GM12878 (cell line): ENCODE measurements around the gene GINS2. TPM values are rescaled to one million over a fixed set of nuclear protein-coding genes. Genes with fewer than 3 reads are reported as not detected.

Source experiments
- ATF7 ChIP-seq: fragments of 450-650 bp; IDR thresholded peaks from 2 replicates; pipeline ENCODE4 v1.6.1; 2016; ENCODE audit warnings: low read depth, mild to moderate bottlenecking
- CHD4 ChIP-seq: fragments of 200-600 bp; sonication (generic); IDR thresholded peaks from 2 replicates; pipeline ENCODE4 v1.6.1; 2016; ENCODE audit warnings: mild to moderate bottlenecking
- IRF4 ChIP-seq: IDR thresholded peaks from 2 replicates; pipeline ENCODE4 v1.6.1; 2011; ENCODE audit warnings: low read depth, low read length
- MYB ChIP-seq: fragments of 150-350 bp; IDR thresholded peaks from 2 replicates; pipeline ENCODE4 v1.6.1; 2014; ENCODE audit warnings: mild to moderate bottlenecking, low read depth, low read length, borderline replicate concordance
- POLR2AphosphoS2 ChIP-seq: IDR thresholded peaks from 2 replicates; pipeline ENCODE4 v1.6.1; 2011; ENCODE audit warnings: low read depth, mild to moderate bottlenecking, low read length, improper control_type of control experiment, moderate library complexity
- RAD51 ChIP-seq: fragments of 450-650 bp; IDR thresholded peaks from 2 replicates; pipeline ENCODE4 v1.6.1; 2016; ENCODE audit warnings: moderate library complexity, mild to moderate bottlenecking, inconsistent platforms
- SMAD5 ChIP-seq: IDR thresholded peaks from 2 replicates; pipeline ENCODE4 v1.6.1; 2016; ENCODE audit warnings: antibody characterized with exemption, low read depth
- YY1 ChIP-seq: IDR thresholded peaks from 2 replicates; pipeline ENCODE4 v1.6.1; 2011; ENCODE audit warnings: low read depth, mild to moderate bottlenecking, low read length
- ZNF24 ChIP-seq: fragments of 450-650 bp; IDR thresholded peaks from 2 replicates; pipeline ENCODE4 v1.6.1; 2017; ENCODE audit warnings: antibody characterized with exemption, mild to moderate bottlenecking
- polyA plus RNA-seq, 11 experiments: library from polyadenylated mRNA; depleted of rRNA in 4 of 11; unstranded in 6 of 11; stranded (reverse) in 5 of 11; fragments of >200 nt; fragmentation: Nextera tagmentation in 4 of 11; fragmentation: Illumina TruSeq in 1 of 11; extraction: Ambion mirVana in 4 of 11; extraction: Trizol in 1 of 11; gene quantifications; 1 replicate in 1 of 11; 2 replicates in 10 of 11; pipeline versions ENCODE4 v1.2.1 to v1.2.3, GENCODE V29; 2011 to 2016; ENCODE audit warnings: inconsistent platforms in 2 of 11, missing spikeins in 2 of 11, low read depth in 1 of 11
- total RNA-seq, 4 experiments: library from RNA; depleted of rRNA in 3 of 4; stranded (reverse); fragments of >200 nt in 3 of 4; fragmentation: Illumina TruSeq in 1 of 4; extraction: Trizol in 1 of 4; gene quantifications; 2 replicates each; pipeline versions ENCODE4 v1.2.1 to v1.2.3, GENCODE V29; 2013 to 2021
- TF ChIP-seq, protein P1 (sequence below): fragments of 450-650 bp; IDR thresholded peaks from 2 replicates; pipeline ENCODE4 v1.6.1; 2017; ENCODE audit warnings: mild to moderate bottlenecking
- TF ChIP-seq, protein P2 (sequence below): fragments of 150-350 bp; IDR thresholded peaks from 2 replicates; pipeline ENCODE4 v1.6.1; 2014; ENCODE audit warnings: mild to moderate bottlenecking, low read depth, low read length
- TF ChIP-seq, protein P3 (sequence below): fragments of 450-650 bp; IDR thresholded peaks from 2 replicates; pipeline ENCODE4 v1.6.1; 2017; ENCODE audit warnings: antibody characterized with exemption, mild to moderate bottlenecking, moderate library complexity

The GINS2 gene
- total and polyA plus RNA-seq, 10 of the 15 experiments (the other 5 are each of a cell fraction or from before 2014, with no cell fraction given) = 42.7 to 90.8 (median 57.0) TPM

DNA sequence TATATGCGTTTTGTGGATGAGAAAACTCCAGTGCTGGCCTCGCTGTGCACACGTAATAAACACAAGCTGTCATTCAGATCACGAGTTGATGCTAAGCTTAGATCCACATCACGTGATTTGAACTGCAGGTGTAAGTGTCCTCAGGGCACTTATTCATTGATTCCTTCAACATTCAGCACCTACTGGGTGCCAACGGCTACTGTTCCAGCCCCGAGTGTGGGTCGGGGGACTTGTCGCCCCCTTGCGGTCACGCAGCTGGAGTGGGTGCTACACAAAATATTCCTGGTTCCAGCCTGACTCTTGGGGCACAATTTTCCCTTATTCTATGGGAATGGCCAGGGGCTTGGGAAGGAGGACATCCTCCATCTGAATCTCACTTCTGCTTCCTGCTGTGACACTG lies 29.9 kb upstream of the GINS2 start (continued):
- TF ChIP-seq, protein P1, sequence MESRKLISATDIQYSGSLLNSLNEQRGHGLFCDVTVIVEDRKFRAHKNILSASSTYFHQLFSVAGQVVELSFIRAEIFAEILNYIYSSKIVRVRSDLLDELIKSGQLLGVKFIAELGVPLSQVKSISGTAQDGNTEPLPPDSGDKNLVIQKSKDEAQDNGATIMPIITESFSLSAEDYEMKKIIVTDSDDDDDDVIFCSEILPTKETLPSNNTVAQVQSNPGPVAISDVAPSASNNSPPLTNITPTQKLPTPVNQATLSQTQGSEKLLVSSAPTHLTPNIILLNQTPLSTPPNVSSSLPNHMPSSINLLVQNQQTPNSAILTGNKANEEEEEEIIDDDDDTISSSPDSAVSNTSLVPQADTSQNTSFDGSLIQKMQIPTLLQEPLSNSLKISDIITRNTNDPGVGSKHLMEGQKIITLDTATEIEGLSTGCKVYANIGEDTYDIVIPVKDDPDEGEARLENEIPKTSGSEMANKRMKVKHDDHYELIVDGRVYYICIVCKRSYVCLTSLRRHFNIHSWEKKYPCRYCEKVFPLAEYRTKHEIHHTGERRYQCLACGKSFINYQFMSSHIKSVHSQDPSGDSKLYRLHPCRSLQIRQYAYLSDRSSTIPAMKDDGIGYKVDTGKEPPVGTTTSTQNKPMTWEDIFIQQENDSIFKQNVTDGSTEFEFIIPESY = no peak
- TF ChIP-seq RAD51 (no peak; the same call in 1 of the 2 replicates), SMAD5 (no peak), POLR2AphosphoS2 (no peak), YY1 (no peak), ZNF24 (no peak), IRF4 (no peak), ATF7 (no peak), MYB (no peak), CHD4 (no peak)
- TF ChIP-seq, protein P2, sequence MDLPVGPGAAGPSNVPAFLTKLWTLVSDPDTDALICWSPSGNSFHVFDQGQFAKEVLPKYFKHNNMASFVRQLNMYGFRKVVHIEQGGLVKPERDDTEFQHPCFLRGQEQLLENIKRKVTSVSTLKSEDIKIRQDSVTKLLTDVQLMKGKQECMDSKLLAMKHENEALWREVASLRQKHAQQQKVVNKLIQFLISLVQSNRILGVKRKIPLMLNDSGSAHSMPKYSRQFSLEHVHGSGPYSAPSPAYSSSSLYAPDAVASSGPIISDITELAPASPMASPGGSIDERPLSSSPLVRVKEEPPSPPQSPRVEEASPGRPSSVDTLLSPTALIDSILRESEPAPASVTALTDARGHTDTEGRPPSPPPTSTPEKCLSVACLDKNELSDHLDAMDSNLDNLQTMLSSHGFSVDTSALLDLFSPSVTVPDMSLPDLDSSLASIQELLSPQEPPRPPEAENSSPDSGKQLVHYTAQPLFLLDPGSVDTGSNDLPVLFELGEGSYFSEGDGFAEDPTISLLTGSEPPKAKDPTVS = no peak
- TF ChIP-seq, protein P3, sequence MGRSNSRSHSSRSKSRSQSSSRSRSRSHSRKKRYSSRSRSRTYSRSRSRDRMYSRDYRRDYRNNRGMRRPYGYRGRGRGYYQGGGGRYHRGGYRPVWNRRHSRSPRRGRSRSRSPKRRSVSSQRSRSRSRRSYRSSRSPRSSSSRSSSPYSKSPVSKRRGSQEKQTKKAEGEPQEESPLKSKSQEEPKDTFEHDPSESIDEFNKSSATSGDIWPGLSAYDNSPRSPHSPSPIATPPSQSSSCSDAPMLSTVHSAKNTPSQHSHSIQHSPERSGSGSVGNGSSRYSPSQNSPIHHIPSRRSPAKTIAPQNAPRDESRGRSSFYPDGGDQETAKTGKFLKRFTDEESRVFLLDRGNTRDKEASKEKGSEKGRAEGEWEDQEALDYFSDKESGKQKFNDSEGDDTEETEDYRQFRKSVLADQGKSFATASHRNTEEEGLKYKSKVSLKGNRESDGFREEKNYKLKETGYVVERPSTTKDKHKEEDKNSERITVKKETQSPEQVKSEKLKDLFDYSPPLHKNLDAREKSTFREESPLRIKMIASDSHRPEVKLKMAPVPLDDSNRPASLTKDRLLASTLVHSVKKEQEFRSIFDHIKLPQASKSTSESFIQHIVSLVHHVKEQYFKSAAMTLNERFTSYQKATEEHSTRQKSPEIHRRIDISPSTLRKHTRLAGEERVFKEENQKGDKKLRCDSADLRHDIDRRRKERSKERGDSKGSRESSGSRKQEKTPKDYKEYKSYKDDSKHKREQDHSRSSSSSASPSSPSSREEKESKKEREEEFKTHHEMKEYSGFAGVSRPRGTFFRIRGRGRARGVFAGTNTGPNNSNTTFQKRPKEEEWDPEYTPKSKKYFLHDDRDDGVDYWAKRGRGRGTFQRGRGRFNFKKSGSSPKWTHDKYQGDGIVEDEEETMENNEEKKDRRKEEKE = no peak
